Measurements from ENCODE around the gene TMEM245. TPM values are rescaled to one million over a fixed set of nuclear protein-coding genes. Genes with fewer than 3 reads are reported as not detected.

Gene TMEM245
- total and polyA plus RNA-seq, 10 of the 15 experiments (the other 5 are each of a cell fraction or from before 2014, with no cell fraction given), result 7.4 to 36.1 (median 19.0) TPM

DNA sequence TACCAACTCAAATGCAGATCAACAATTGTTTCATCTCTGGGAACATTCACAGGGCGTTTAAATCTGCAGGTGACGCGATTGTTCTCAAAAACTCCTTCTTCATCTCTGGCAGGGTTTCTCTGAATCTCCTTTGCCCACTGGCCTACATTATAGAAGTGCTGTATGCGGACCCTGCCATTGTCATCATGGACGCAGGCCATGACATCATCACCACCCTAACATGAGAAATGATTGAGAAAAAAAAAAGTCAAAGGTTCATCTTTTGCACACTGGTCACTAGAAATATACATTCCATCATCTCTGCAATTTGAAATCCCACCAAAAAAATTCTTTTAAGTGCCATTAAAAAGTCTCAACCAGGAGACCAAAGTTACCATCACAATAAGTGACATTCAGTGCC, 21.6 kb upstream of the TMEM245 start:
- H3K27me3 ChIP-seq (replicated peaks in 1 of 2; ENCODE audit: control insufficient read depth in 2 of 2, insufficient read depth in 2 of 2, low read length in 1 of 2), result no peaks in the 10 kb centered on the region
- H3K4me2 ChIP-seq (ENCODE audit: control insufficient read depth, insufficient read depth), result no peak overlapping the region
- no peak for FAIRE-seq
- BruUV-seq (replicated peaks), result no TSS peak
- no peak overlapping the region for H3K27ac ChIP-seq (ENCODE audit: control insufficient read depth, insufficient read depth)
- DNase-seq (ENCODE audit: low read depth, low spot score), result no peak
- ATAC-seq, result no peak
- intact Hi-C loops (cut with micrococcal nuclease; ENCODE audit: unreplicated experiment), result no loop called here
- H3K79me2 ChIP-seq (ENCODE audit: control insufficient read depth, insufficient read depth, low read length), result no peaks in the 10 kb centered on the region
- no peak for TF ChIP-seq FOS (IDR thresholded peaks at IDR 0.05; ENCODE audit: borderline replicate concordance, extremely low read depth, insufficient read length)
- no peak for TF ChIP-seq NR2C1 (IDR thresholded peaks at IDR 0.05)
- TF ChIP-seq, protein P1, sequence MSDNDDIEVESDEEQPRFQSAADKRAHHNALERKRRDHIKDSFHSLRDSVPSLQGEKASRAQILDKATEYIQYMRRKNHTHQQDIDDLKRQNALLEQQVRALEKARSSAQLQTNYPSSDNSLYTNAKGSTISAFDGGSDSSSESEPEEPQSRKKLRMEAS (IDR thresholded peaks at IDR 0.05; ENCODE audit: low read depth, low read length), result no peak
- TF ChIP-seq, protein P2, sequence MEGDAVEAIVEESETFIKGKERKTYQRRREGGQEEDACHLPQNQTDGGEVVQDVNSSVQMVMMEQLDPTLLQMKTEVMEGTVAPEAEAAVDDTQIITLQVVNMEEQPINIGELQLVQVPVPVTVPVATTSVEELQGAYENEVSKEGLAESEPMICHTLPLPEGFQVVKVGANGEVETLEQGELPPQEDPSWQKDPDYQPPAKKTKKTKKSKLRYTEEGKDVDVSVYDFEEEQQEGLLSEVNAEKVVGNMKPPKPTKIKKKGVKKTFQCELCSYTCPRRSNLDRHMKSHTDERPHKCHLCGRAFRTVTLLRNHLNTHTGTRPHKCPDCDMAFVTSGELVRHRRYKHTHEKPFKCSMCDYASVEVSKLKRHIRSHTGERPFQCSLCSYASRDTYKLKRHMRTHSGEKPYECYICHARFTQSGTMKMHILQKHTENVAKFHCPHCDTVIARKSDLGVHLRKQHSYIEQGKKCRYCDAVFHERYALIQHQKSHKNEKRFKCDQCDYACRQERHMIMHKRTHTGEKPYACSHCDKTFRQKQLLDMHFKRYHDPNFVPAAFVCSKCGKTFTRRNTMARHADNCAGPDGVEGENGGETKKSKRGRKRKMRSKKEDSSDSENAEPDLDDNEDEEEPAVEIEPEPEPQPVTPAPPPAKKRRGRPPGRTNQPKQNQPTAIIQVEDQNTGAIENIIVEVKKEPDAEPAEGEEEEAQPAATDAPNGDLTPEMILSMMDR (IDR thresholded peaks at IDR 0.05 in 2 of 3, conservative IDR thresholded peaks at IDR 0.05 in 1 of 3; ENCODE audit: control insufficient read depth in 2 of 3, extremely low read depth in 1 of 3, insufficient read depth in 1 of 3, low read depth in 3 of 3, low read length in 3 of 3), result no peak
- no peak for TF ChIP-seq HDAC6 (IDR thresholded peaks at IDR 0.05; ENCODE audit: unreplicated experiment)
- TF ChIP-seq BHLHE40 (IDR thresholded peaks at IDR 0.05; ENCODE audit: borderline replicate concordance in 1 of 2, low read depth in 2 of 2, low read length in 1 of 2), result no peak
- no peak for TF ChIP-seq SIN3A (IDR thresholded peaks at IDR 0.05; ENCODE audit: low read depth, low read length)
- no peak for TF ChIP-seq CHD2 (IDR thresholded peaks at IDR 0.05; ENCODE audit: borderline replicate concordance, low read depth, low read length)
- TF ChIP-seq JUND (IDR thresholded peaks at IDR 0.05; ENCODE audit: low read depth, low read length), result no peak
- no peak for TF ChIP-seq CBFB (IDR thresholded peaks at IDR 0.05; ENCODE audit: low read depth)
- TF ChIP-seq, protein P3, sequence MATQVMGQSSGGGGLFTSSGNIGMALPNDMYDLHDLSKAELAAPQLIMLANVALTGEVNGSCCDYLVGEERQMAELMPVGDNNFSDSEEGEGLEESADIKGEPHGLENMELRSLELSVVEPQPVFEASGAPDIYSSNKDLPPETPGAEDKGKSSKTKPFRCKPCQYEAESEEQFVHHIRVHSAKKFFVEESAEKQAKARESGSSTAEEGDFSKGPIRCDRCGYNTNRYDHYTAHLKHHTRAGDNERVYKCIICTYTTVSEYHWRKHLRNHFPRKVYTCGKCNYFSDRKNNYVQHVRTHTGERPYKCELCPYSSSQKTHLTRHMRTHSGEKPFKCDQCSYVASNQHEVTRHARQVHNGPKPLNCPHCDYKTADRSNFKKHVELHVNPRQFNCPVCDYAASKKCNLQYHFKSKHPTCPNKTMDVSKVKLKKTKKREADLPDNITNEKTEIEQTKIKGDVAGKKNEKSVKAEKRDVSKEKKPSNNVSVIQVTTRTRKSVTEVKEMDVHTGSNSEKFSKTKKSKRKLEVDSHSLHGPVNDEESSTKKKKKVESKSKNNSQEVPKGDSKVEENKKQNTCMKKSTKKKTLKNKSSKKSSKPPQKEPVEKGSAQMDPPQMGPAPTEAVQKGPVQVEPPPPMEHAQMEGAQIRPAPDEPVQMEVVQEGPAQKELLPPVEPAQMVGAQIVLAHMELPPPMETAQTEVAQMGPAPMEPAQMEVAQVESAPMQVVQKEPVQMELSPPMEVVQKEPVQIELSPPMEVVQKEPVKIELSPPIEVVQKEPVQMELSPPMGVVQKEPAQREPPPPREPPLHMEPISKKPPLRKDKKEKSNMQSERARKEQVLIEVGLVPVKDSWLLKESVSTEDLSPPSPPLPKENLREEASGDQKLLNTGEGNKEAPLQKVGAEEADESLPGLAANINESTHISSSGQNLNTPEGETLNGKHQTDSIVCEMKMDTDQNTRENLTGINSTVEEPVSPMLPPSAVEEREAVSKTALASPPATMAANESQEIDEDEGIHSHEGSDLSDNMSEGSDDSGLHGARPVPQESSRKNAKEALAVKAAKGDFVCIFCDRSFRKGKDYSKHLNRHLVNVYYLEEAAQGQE (IDR thresholded peaks at IDR 0.05; ENCODE audit: low read depth, low read length), result no peak
- no peak for TF ChIP-seq LARP7 (IDR thresholded peaks at IDR 0.05)
- TF ChIP-seq STAT1 (conservative IDR thresholded peaks at IDR 0.05), result no peak
- no peak for TF ChIP-seq CREB1 (IDR thresholded peaks at IDR 0.05; ENCODE audit: low read depth)
- TF ChIP-seq NFYA (IDR thresholded peaks at IDR 0.05; ENCODE audit: borderline replicate concordance, low read depth, low read length), result no peak
- no peaks in the 10 kb centered on the region for H3K4me1 ChIP-seq (ENCODE audit: control insufficient read depth, insufficient read depth, low read length)
- SMC1A ChIA-PET (ENCODE audit: uncharacterized antibody, unreplicated experiment), result no interaction called here
- H4K20me1 ChIP-seq (ENCODE audit: control insufficient read depth, insufficient read depth), result no peaks in the 10 kb centered on the region
- H3K9ac ChIP-seq (ENCODE audit: control insufficient read depth, insufficient read depth, low read length), result no peak overlapping the region
- POLR2A ChIA-PET, result no interaction called here
- CTCF ChIA-PET, result no interaction called here
- in situ Hi-C loops (cut with MboI), result no loop called here
- H2AFZ ChIP-seq (ENCODE audit: control insufficient read depth, low read depth, low read length), result no peak overlapping the region
- no peaks in the 10 kb centered on the region for H3K36me3 ChIP-seq (ENCODE audit: control insufficient read depth in 2 of 2, insufficient read depth in 2 of 2, low read length in 1 of 2)
- RAD21 ChIA-PET (ENCODE audit: unreplicated experiment), result no interaction called here
- 66% methylated on average over 5 of the region's 5 CpGs for WGBS (ENCODE audit: insufficient coverage, insufficient replicate concordance, low lambda C conversion rate, missing lambda C conversion rate)
- H3K4me3 ChIP-seq, result no peak overlapping the region
- H3K9me3 ChIP-seq (replicated peaks; ENCODE audit: control insufficient read depth, insufficient read depth, low read length), result no peaks in the 10 kb centered on the region
